GM12878 (cell line): ENCODE measurements around the gene LBH. TPM values are rescaled to one million over a fixed set of nuclear protein-coding genes. Genes with fewer than 3 reads are reported as not detected.

Experiments
- ATAC-seq: fragments of 200-7000 bp; cut with Tn5 transposase; 3 replicates; pipeline ENCODE4 v1.9.1; 2020; ENCODE audit warnings: mild to moderate bottlenecking, moderate library complexity
- BruUV-seq: library from RNA; stranded (reverse); fragments of 400-500 nt; replicated peaks from 2 replicates; lab custom pipeline; 2021; lab: Mats Ljungman, UMichigan
- CTCF ChIA-PET: fragments of 300-600 bp; sonication (Branson Sonifier 250); formaldehyde crosslinking; extraction: SDS; loops from one replicate; lab custom pipeline; 2021; ENCODE audit warnings: inconsistent platforms; lab: Yijun Ruan, JAX
- POLR2A ChIA-PET: fragments of 350-600 bp; formaldehyde crosslinking; extraction: SDS; loops from one replicate; lab custom pipeline; 2021; ENCODE audit warnings: inconsistent platforms; lab: Charles Lee
- RAD21 ChIA-PET: fragments of 300-600 bp; sonication (Branson Sonifier 250); formaldehyde crosslinking; loops from one replicate; lab custom pipeline; 2023; ENCODE audit warnings: antibody characterized with exemption; ENCODE audit not compliant: unreplicated experiment; lab: Charles Lee
- SMC1A ChIA-PET: fragments of 300-600 bp; sonication (Branson Sonifier 250); formaldehyde crosslinking; loops from one replicate; lab custom pipeline; 2023; ENCODE audit not compliant: unreplicated experiment, uncharacterized antibody; lab: Charles Lee
- DNase-seq: peaks from one replicate; pipeline ENCODE4 v3.0.0-alpha.2; 2011; ENCODE audit warnings: low read depth, low spot score
- FAIRE-seq: peaks from 3 replicates; lab custom pipeline; 2011; peaks lifted over from hg19 to GRCh38; lab: Jason Lieb, UNC
- H2AFZ ChIP-seq: 2 replicates; pipeline ENCODE4 v1.6.0; 2011; ENCODE audit warnings: low read depth, low read length, control low read depth; ENCODE audit not compliant: control insufficient read depth
- H3K27ac ChIP-seq: 2 replicates; pipeline ENCODE4 v1.5.1; 2011; ENCODE audit warnings: control low read depth; ENCODE audit not compliant: control insufficient read depth, insufficient read depth
- H3K27me3 ChIP-seq, 2 experiments: replicated peaks in 1 of 2; 2 replicates each; pipeline versions ENCODE4 v1.6.0 to v1.6.1; 2011; ENCODE audit warnings: low read length in 1 of 2; ENCODE audit not compliant: control insufficient read depth in 2 of 2, insufficient read depth in 2 of 2
- H3K36me3 ChIP-seq, 2 experiments: 2 replicates each; pipeline ENCODE4 v1.5.1; 2011; ENCODE audit warnings: low read length in 1 of 2; ENCODE audit not compliant: control insufficient read depth in 2 of 2, insufficient read depth in 2 of 2
- H3K4me1 ChIP-seq: 2 replicates; pipeline ENCODE4 v1.6.1; 2011; ENCODE audit warnings: mild to moderate bottlenecking, low read length, moderate library complexity, mixed read lengths; ENCODE audit not compliant: control insufficient read depth, insufficient read depth
- H3K4me2 ChIP-seq: 2 replicates; pipeline ENCODE4 v1.6.0; 2011; ENCODE audit warnings: control low read depth; ENCODE audit not compliant: control insufficient read depth, insufficient read depth
- H3K4me3 ChIP-seq: fragments of 200-600 bp; sonication (generic); 2 replicates; pipeline ENCODE4 v1.5.1; 2016
- H3K79me2 ChIP-seq: 2 replicates; pipeline ENCODE4 v1.6.0; 2011; ENCODE audit warnings: low read length; ENCODE audit not compliant: control insufficient read depth, insufficient read depth
- H3K9ac ChIP-seq: 2 replicates; pipeline ENCODE4 v1.8.0; 2011; ENCODE audit warnings: low read length, control low read depth, mixed read lengths; ENCODE audit not compliant: control insufficient read depth, insufficient read depth
- H3K9me3 ChIP-seq: replicated peaks from 3 replicates; pipeline ENCODE4 v1.5.1; 2011; ENCODE audit warnings: mild to moderate bottlenecking, low read length; ENCODE audit not compliant: control insufficient read depth, insufficient read depth
- H4K20me1 ChIP-seq: 2 replicates; pipeline ENCODE4 v1.6.0; 2011; ENCODE audit not compliant: control insufficient read depth, insufficient read depth
- ATF7 ChIP-seq: fragments of 450-650 bp; IDR thresholded peaks from 2 replicates; pipeline ENCODE4 v1.6.1; 2016; ENCODE audit warnings: low read depth, mild to moderate bottlenecking
- BCLAF1 ChIP-seq: fragments of 450-650 bp; IDR thresholded peaks from 2 replicates; pipeline ENCODE4 v1.6.1; 2017; ENCODE audit warnings: antibody characterized with exemption, mild to moderate bottlenecking, moderate library complexity
- RB1 ChIP-seq: fragments of 450-650 bp; formaldehyde crosslinking; IDR thresholded peaks from 2 replicates; pipeline ENCODE4 v1.6.1; 2017; ENCODE audit warnings: mild to moderate bottlenecking, borderline replicate concordance
- SIN3A ChIP-seq: IDR thresholded peaks from 2 replicates; pipeline ENCODE4 v1.6.1; 2012; ENCODE audit warnings: low read depth, low read length, improper control_type of control experiment
- ZNF687 ChIP-seq: fragments of 450-650 bp; IDR thresholded peaks from 2 replicates; pipeline ENCODE4 v1.6.1; 2017; ENCODE audit warnings: mild to moderate bottlenecking, moderate library complexity
- WGBS: methylation state at CpG from one replicate; pipeline ENCODE4 v1.1.6; 2016; ENCODE audit warnings: low lambda C conversion rate; ENCODE audit not compliant: insufficient replicate concordance, insufficient coverage; ENCODE audit errors: missing lambda C conversion rate; 5-methylcytosine and 5-hydroxymethylcytosine counted together
- in situ Hi-C: fragments of 300-500 bp; cut with MboI; formaldehyde crosslinking; loops from 9 replicates; pipeline ENCODE4 v1.14.3; 2018; ENCODE audit warnings: mixed read lengths
- intact Hi-C: fragments of 100-400 bp; cut with micrococcal nuclease; formaldehyde crosslinking; loops from one replicate; pipeline ENCODE4 v1.14.2; 2022; ENCODE audit not compliant: unreplicated experiment
- polyA plus RNA-seq, 11 experiments: library from polyadenylated mRNA; depleted of rRNA in 4 of 11; unstranded in 6 of 11; stranded (reverse) in 5 of 11; fragments of >200 nt; fragmentation: Nextera tagmentation in 4 of 11; fragmentation: Illumina TruSeq in 1 of 11; extraction: Ambion mirVana in 4 of 11; extraction: Trizol in 1 of 11; gene quantifications; 1 replicate in 1 of 11; 2 replicates in 10 of 11; pipeline versions ENCODE4 v1.2.1 to v1.2.3, GENCODE V29; 2011 to 2016; ENCODE audit warnings: inconsistent platforms in 2 of 11, missing spikeins in 2 of 11, low read depth in 1 of 11
- total RNA-seq, 4 experiments: library from RNA; depleted of rRNA in 3 of 4; stranded (reverse); fragments of >200 nt in 3 of 4; fragmentation: Illumina TruSeq in 1 of 4; extraction: Trizol in 1 of 4; gene quantifications; 2 replicates each; pipeline versions ENCODE4 v1.2.1 to v1.2.3, GENCODE V29; 2013 to 2021

LBH gene
- total and polyA plus RNA-seq, 10 of the 15 experiments (the other 5 are each of a cell fraction or from before 2014, with no cell fraction given), result 9.3 to 133 (median 34.1) TPM

- no peak overlapping the region for H3K27ac ChIP-seq
- POLR2A ChIA-PET, result interaction anchor here (0.8 to 3.8 kb wide), 2 partner anchors 9 kb away, joined by 3 to 19 read pairs; no protein-coding TSS in a partner anchor
- 0 out of 2 replicates have a peak, but pooled peaks have one; percentile 13 for TF ChIP-seq ATF7
- TF ChIP-seq SIN3A, result no peak
- no peak for TF ChIP-seq ZNF687
- no peak for TF ChIP-seq BCLAF1
- TF ChIP-seq RB1, result no peak
- TF ChIP-seq, all 136 proteins: peak for 1
- DNase-seq, result no peak
- BruUV-seq, result no TSS peak
- FAIRE-seq, result no peak
- no peak for ATAC-seq
- 76% methylated on average over 1 of the region's 1 CpG for WGBS
- H3K36me3 ChIP-seq, result no peaks in the 10 kb centered on the region
- H3K9ac ChIP-seq, result no peak overlapping the region
- SMC1A ChIA-PET, result interaction anchor here (0.9 to 1.3 kb wide), 6 partner anchors 7 to 57 kb away, joined by 3 to 7 read pairs (median 3); no protein-coding TSS in a partner anchor
- intact Hi-C loops (no loop called here), in situ Hi-C loops (no loop called here)
- no peak overlapping the region for H3K4me3 ChIP-seq
- no peaks in the 10 kb centered on the region for H3K27me3 ChIP-seq
- peaks cover 11% of the 10 kb centered on the region for H3K4me1 ChIP-seq
- H2AFZ ChIP-seq, result no peak overlapping the region
- no peaks in the 10 kb centered on the region for H3K9me3 ChIP-seq
- CTCF ChIA-PET, result interaction anchor here (0.6 to 1.0 kb wide), 2 partner anchors 8 to 1933 kb away, joined by 3 read pairs; no protein-coding TSS in a partner anchor
- H4K20me1 ChIP-seq, result no peaks in the 10 kb centered on the region
- H3K79me2 ChIP-seq, result no peaks in the 10 kb centered on the region
- H3K4me2 ChIP-seq, result no peak overlapping the region
- RAD21 ChIA-PET, result interaction anchor here (8.7 kb wide), 1 partner anchor 9 kb away, joined by 50 read pairs; no protein-coding TSS in a partner anchor
Observed at GRCh38 chr2:30278419-30278818, 47.1 kb downstream of the LBH start.
